K562 (cell line): ENCODE results near the gene ADAP1. TPM values are rescaled to one million over a fixed set of nuclear protein-coding genes. Genes with fewer than 3 reads are reported as not detected.

Source experiments
- ATF1 ChIP-seq, 2 experiments: fragments of 450-650 bp in 1 of 2; IDR thresholded peaks; 2 replicates each; pipeline ENCODE4 v1.6.1; 2016; ENCODE audit warnings: missing compliant biosample characterization in 1 of 2, missing genetic modification characterization in 1 of 2
- MCM5 ChIP-seq: fragments of 450-650 bp; IDR thresholded peaks from 2 replicates; pipeline ENCODE4 v1.6.1; 2016; ENCODE audit warnings: low read depth
- NFIC ChIP-seq: fragments of 450-650 bp; IDR thresholded peaks from 2 replicates; pipeline ENCODE4 v1.6.1; 2017; ENCODE audit warnings: mild to moderate bottlenecking, inconsistent platforms
- NR2C2 ChIP-seq, 2 experiments: fragments of 200-800 bp in 1 of 2; sonication (Bioruptor generic) in 1 of 2; sonication (generic) in 1 of 2; formaldehyde crosslinking in 1 of 2; IDR thresholded peaks; 2 replicates each; pipeline versions ENCODE4 v1.6.1 to v1.8.0; 2016 to 2022; ENCODE audit warnings: mild to moderate bottlenecking in 1 of 2, missing compliant biosample characterization in 1 of 2, missing genetic modification characterization in 1 of 2, missing genetic modification reagents in 1 of 2
- REST ChIP-seq, 2 experiments: fragments of 450-650 bp; formaldehyde crosslinking in 1 of 2; IDR thresholded peaks; 2 replicates each; pipeline versions ENCODE4 v1.4.0 to v1.6.1; 2014 to 2020; ENCODE audit warnings: mild to moderate bottlenecking in 2 of 2, borderline replicate concordance in 1 of 2, low read depth in 1 of 2
- RHOXF2B ChIP-seq: fragments of 250-450 bp; sonication (Bioruptor Pico); conservative IDR thresholded peaks from 2 replicates; pipeline ENCODE4 v1.5.1; 2021
- STAT5B ChIP-seq: fragments of 250-450 bp; sonication (Bioruptor Pico); IDR thresholded peaks from 2 replicates; pipeline ENCODE4 v1.8.0; 2021; ENCODE audit warnings: mild to moderate bottlenecking, inconsistent platforms
- TAF9B ChIP-seq: fragments of 450-650 bp; IDR thresholded peaks from 2 replicates; pipeline ENCODE4 v1.6.1; 2018; ENCODE audit warnings: mild to moderate bottlenecking; ENCODE audit not compliant: partially characterized antibody
- USF1 ChIP-seq: sonication (generic); formaldehyde crosslinking; IDR thresholded peaks from 2 replicates; pipeline ENCODE4 v1.9.0; 2022; ENCODE audit warnings: mild to moderate bottlenecking, missing genetic modification reagents
- USF2 ChIP-seq: sonication (generic); formaldehyde crosslinking; IDR thresholded peaks from 2 replicates; pipeline ENCODE4 v1.5.0; 2020; ENCODE audit warnings: missing genetic modification reagents
- XRCC3 ChIP-seq: fragments of 450-650 bp; IDR thresholded peaks from 2 replicates; pipeline ENCODE4 v1.6.1; 2017; ENCODE audit warnings: mild to moderate bottlenecking, moderate library complexity
- ZNF212 ChIP-seq: fragments of 450-650 bp; formaldehyde crosslinking; IDR thresholded peaks from 2 replicates; pipeline ENCODE4 v1.4.0; 2020; ENCODE audit warnings: mild to moderate bottlenecking
- polyA plus RNA-seq, 8 experiments: library from polyadenylated mRNA; depleted of rRNA in 4 of 8; stranded (reverse) in 5 of 8; unstranded in 3 of 8; fragments of >200 nt; fragmentation: Nextera tagmentation in 2 of 8; fragmentation: Illumina TruSeq in 1 of 8; extraction: Ambion mirVana in 2 of 8; extraction: Trizol in 1 of 8; gene quantifications; 2 replicates each; pipeline versions ENCODE4 v1.2.1 to v1.2.3, GENCODE V29; 2011 to 2014; ENCODE audit warnings: inconsistent platforms in 1 of 8, missing spikeins in 1 of 8
- total RNA-seq, 7 experiments: library from RNA; depleted of rRNA in 6 of 7; stranded (reverse); fragments of >200 nt in 6 of 7; fragmentation: Illumina TruSeq in 2 of 7; extraction: Trizol in 2 of 7; gene quantifications; 2 replicates each; pipeline versions ENCODE4 v1.2.1 to v1.2.3, GENCODE V29; 2011 to 2021; ENCODE audit warnings: low replicate concordance in 1 of 7
- TF ChIP-seq, protein P1 (sequence below): fragments of 450-650 bp; formaldehyde crosslinking; IDR thresholded peaks from 2 replicates; pipeline ENCODE4 v1.4.0; 2022; ENCODE audit warnings: missing genetic modification characterization
- TF ChIP-seq, protein P2 (sequence below): fragments of 250-450 bp; sonication (Bioruptor Pico); IDR thresholded peaks from 2 replicates; pipeline ENCODE4 v1.8.0; 2022; ENCODE audit warnings: inconsistent platforms, mild to moderate bottlenecking, moderate library complexity, borderline replicate concordance

The ADAP1 gene
- total and polyA plus RNA-seq, 9 of the 15 experiments (the other 6 are each of a cell fraction or from before 2014, with no cell fraction given), result 0.27 to 1.4 (median 0.52) TPM; not detected in 3

DNA sequence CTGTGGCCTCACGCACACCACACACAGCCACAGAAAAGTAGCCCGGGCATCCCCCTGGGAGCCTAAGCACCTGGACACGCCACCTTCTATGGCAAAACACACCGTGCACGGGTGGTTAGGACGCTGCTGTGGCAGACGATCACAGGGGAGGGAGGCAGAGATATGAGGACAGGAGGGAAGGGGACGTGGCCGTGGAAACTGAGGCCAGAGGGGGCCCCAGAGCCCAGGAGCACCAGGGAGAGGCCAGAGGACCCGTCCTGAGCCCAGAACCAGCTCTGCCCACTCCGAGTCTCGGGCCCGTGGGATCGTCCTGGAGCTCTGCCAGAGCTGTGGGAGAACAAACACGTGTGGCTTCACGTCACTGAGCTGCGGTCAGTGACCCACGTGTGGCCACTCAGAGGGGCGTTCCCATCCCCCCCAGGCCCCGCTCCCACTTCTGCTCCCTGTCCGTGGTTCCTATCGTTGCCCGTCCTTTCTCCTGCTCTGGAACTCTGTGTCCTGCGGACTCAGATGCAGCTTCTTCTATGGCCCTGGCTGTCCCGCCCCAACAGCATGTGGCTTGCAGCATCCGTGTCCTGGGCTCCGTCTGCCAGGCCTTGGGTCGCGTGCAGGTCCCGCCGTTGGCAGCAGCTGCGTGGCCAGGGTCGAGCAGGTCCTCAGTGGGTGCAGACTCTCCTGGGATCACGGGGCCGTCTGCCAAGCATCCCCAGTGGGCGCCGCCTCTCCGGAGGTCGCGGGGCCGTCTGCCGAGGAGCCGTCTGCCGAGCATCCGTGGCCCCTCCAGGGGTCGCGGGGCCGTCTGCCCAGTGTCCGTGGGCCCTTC lies 47.1 kb downstream of the ADAP1 start (continued):
- TF ChIP-seq REST (IDR thresholded peaks at IDR 0.05; ENCODE audit: borderline replicate concordance) (no peak), REST (CRISPR knock-in tag; IDR thresholded peaks at IDR 0.05; ENCODE audit: low read depth) (no peak), USF2 (CRISPR knock-in tag) (no peak), TAF9B (no peak), ATF1 (CRISPR knock-in tag; IDR thresholded peaks at IDR 0.05) (no peak), ATF1 (tag; IDR thresholded peaks at IDR 0.05) (0 out of 2 replicates have a peak, but pooled peaks have one; percentile 21), MCM5 (no peak), USF1 (CRISPR knock-in tag) (peak; percentile 58), ZNF212 (CRISPR knock-in tag) (no peak), RHOXF2B (CRISPR knock-in tag) (no peak), NR2C2 (CRISPR knock-in tag; IDR thresholded peaks at IDR 0.05) (0 out of 2 replicates have a peak, but pooled peaks have one; percentile 22), NR2C2 (tag; IDR thresholded peaks at IDR 0.05) (no peak), STAT5B (no peak), NFIC (peak; percentile 55), XRCC3 (no peak)
- TF ChIP-seq, protein P1, sequence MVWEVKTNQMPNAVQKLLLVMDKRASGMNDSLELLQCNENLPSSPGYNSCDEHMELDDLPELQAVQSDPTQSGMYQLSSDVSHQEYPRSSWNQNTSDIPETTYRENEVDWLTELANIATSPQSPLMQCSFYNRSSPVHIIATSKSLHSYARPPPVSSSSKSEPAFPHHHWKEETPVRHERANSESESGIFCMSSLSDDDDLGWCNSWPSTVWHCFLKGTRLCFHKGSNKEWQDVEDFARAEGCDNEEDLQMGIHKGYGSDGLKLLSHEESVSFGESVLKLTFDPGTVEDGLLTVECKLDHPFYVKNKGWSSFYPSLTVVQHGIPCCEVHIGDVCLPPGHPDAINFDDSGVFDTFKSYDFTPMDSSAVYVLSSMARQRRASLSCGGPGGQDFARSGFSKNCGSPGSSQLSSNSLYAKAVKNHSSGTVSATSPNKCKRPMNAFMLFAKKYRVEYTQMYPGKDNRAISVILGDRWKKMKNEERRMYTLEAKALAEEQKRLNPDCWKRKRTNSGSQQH (CRISPR knock-in tag), result no peak
- TF ChIP-seq, protein P2, sequence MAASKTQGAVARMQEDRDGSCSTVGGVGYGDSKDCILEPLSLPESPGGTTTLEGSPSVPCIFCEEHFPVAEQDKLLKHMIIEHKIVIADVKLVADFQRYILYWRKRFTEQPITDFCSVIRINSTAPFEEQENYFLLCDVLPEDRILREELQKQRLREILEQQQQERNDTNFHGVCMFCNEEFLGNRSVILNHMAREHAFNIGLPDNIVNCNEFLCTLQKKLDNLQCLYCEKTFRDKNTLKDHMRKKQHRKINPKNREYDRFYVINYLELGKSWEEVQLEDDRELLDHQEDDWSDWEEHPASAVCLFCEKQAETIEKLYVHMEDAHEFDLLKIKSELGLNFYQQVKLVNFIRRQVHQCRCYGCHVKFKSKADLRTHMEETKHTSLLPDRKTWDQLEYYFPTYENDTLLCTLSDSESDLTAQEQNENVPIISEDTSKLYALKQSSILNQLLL (CRISPR knock-in tag), result no peak
